H1 (cell line): ENCODE measurements around the gene MTFMT. TPM values are rescaled to one million over a fixed set of nuclear protein-coding genes. Genes with fewer than 3 reads are reported as not detected.

Experiments used
- BACH1 ChIP-seq: IDR thresholded peaks from 2 replicates; pipeline ENCODE4 v1.6.1; 2012; ENCODE audit warnings: low read length, improper control_type of control experiment
- CREB1 ChIP-seq: IDR thresholded peaks from 2 replicates; pipeline ENCODE4 v1.6.1; 2012; ENCODE audit warnings: inconsistent platforms
- GABPA ChIP-seq: IDR thresholded peaks from 2 replicates; pipeline ENCODE4 v1.6.1; 2011; ENCODE audit warnings: mild to moderate bottlenecking, low read length, moderate library complexity, borderline replicate concordance; ENCODE audit not compliant: insufficient read depth
- polyA plus RNA-seq, 7 experiments: library from polyadenylated mRNA; depleted of rRNA in 3 of 7; stranded (reverse) in 5 of 7; unstranded in 2 of 7; fragments of >200 nt in 5 of 7; fragments of 200-250 nt in 2 of 7; gene quantifications; 1 replicate in 5 of 7; 2 replicates in 1 of 7; 4 replicates in 1 of 7; pipeline versions ENCODE4 v1.2.1 to v1.2.3, GENCODE V29; 2011 to 2013; ENCODE audit warnings: missing spikeins in 2 of 7, mixed read lengths in 2 of 7
- total RNA-seq: library from RNA; stranded (reverse); fragmentation: NEBNext Ultra II Directional; extraction: Animal tissue kit (Norgen Biotek cat#: 25700); gene quantifications from 2 replicates; pipeline ENCODE4 v1.2.1, GENCODE V29; 2021

The MTFMT gene
- total and polyA plus RNA-seq, 2 of the 8 experiments (the other 6 are each of a cell fraction or from before 2014, with no cell fraction given): 7.7 to 20.8 TPM

DNA sequence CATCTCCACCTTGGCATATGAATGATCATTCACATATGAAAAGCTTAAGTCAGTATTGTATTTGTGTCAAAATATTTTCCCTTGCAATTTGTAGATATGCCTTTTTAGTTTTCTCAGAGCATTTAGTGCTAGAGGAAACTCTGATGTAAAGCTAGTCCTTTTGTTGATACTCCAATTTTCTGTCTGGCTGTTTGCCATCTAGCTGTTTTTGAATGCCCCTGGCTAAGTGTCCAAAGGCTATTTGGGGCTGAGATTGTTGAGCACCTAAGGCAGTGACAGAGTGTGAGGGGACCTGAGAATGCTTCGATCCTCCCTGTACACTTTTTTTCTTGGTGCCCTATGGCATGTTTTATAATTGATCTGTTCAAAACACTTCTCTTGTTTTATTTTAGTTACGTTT, 18.8 kb upstream of the MTFMT start (continued):
- TF ChIP-seq CREB1 (no peak), BACH1 (no peak), GABPA (no peak)
